Smooth muscle cell of the coronary artery (primary cell): ENCODE results near the gene HES6. TPM values are rescaled to one million over a fixed set of nuclear protein-coding genes. Genes with fewer than 3 reads are reported as not detected.

Source experiments
- total RNA-seq: library from RNA; depleted of rRNA; stranded (reverse); fragments of >200 nt; gene quantifications from 2 replicates; pipeline ENCODE4 v1.2.3, GENCODE V29; 2014; ENCODE audit warnings: low replicate concordance

Gene HES6
- total RNA-seq: 1.7 TPM in 1 of 2 replicates, not detected in the other

GRCh38 chr2:238239863-238240756, at the start of gene HES6:
HES6 (minus strand) TSS chr2:238240038; CDS start chr2:238239905, 133 bp downstream.

GRCh38 chr2:238287737-238288649, 48.2 kb upstream of the HES6 start, which contains the start of gene PER2:
PER2 (minus strand) TSS chr2:238288610; CDS start chr2:238277936, 10,674 bp downstream.

GRCh38 chr2:238203094-238203972, 36.5 kb downstream of the HES6 start, which contains the start of gene ILKAP:
ILKAP (minus strand) TSS chr2:238203695; CDS start chr2:238203553, 142 bp downstream.

Other genes with a start within 250 kb of the HES6 start
- 11.7 and 16.8 TPM in 2 replicates for gene SCLY, start 179.0 kb downstream of the HES6 start, total RNA-seq
- 0.08 and 0.35 TPM in 2 replicates for gene ESPNL, start 139.7 kb downstream of the HES6 start, total RNA-seq
- 0.59 and 2.5 TPM in 2 replicates for gene KLHL30, start 101.4 kb downstream of the HES6 start, total RNA-seq
- 0.82 TPM in 1 of 2 replicates, not detected in the other for gene ERFE, start 81.1 kb downstream of the HES6 start, total RNA-seq
- 15.4 and 24.5 TPM in 2 replicates for gene ILKAP, start 36.3 kb downstream of the HES6 start, total RNA-seq
- 2.6 and 3.3 TPM in 2 replicates for gene PER2, start 48.6 kb upstream of the HES6 start, total RNA-seq
- 7.9 and 24.2 TPM in 2 replicates for gene TRAF3IP1, start 80.5 kb upstream of the HES6 start, total RNA-seq
- gene ASB1, start 186.9 kb upstream of the HES6 start, total RNA-seq: 24.6 and 38.3 TPM in 2 replicates